Left renal cortex interstitium (tissue), 4 donors: ENCODE results near the gene MYF6. TPM values are rescaled to one million over a fixed set of nuclear protein-coding genes. Genes with fewer than 3 reads are reported as not detected.
"Not testable (repeated sequence)": the region's sequence is repeated elsewhere in the genome, so short reads cannot be mapped to it uniquely, and the experiment has no call there.

ENCODE experiments used
- DNase-seq, 4 donors: peaks; one replicate each; pipeline ENCODE4 v3.0.0-alpha.2; 2013; ENCODE audit warnings: low read depth in 4 of 4, low spot score in 2 of 4, missing footprints in 1 of 4
- polyA plus RNA-seq, 4 donors: library from polyadenylated mRNA; unstranded; fragments of 120-200 nt; gene quantifications; one replicate each; pipeline ENCODE4 v1.2.1, GENCODE V29; 2013; ENCODE audit not compliant: insufficient read length in 4 of 4

The MYF6 gene
- polyA plus RNA-seq = under 1 TPM; 0.06 to 0.23 (median 0.12) TPM

GRCh38 chr12:80707126-80707829 lies at the start of gene MYF6:
TSS of gene MYF6 (plus strand) at chr12:80707634. CDS start at chr12:80707720, 86 bp downstream.
- no peak for DNase-seq

DNA sequence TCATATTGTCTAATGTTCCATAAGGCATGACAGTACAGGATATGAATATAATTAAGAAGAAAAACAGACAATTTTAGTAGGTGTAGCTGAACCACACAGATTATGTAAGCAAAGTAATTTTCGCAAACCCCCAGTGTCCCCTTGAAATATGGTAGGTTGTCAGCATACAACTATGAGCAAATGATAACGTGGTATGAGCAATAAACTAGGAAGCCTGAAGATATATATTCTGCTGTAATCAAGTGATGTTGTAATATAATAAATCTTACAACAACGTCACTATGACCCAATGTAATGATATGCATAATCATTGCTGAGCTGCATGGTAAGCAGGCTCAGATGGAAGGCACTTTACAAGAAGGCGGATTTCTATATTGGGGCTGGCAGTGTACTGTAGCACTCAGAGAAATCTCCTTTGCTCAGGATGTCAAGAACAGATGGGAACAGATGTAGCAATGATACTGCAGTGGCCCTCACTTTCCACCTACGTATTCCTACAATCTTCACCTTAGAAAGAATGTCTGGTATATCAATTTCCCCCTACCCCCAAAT lies 47.8 kb upstream of the MYF6 start:
- DNase-seq = no peak

DNA sequence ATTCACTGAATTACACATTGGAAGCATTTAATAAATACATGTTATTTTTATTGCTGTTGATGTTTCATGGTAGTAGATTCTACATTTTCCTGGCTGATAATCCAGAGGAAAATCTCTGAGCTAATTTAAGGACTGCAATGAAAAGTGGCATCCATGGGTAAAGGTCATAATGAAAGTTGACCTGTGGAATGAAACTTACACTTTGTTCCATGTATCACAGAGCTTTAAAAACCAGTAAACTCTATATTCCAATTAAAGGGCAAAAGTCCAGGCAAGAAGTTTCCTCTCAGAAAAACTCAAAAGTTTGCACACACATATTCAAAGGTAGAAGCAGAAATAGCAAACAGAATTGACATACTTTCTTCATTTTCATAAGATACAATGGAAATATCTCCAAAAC lies 44.8 kb upstream of the MYF6 start:
- no peak for DNase-seq

GRCh38 chr12:80670214-80670613 lies 37.2 kb upstream of the MYF6 start:
- DNase-seq = no peak

- DNase-seq = not testable (repeated sequence)
Measured at GRCh38 chr12:80676042-80676636, 31.3 kb upstream of the MYF6 start.

GRCh38 chr12:80676856-80677255 lies 30.6 kb upstream of the MYF6 start:
- no peak for DNase-seq

- DNase-seq = no peak
Measured at GRCh38 chr12:80677994-80678393, 29.4 kb upstream of the MYF6 start.

DNA sequence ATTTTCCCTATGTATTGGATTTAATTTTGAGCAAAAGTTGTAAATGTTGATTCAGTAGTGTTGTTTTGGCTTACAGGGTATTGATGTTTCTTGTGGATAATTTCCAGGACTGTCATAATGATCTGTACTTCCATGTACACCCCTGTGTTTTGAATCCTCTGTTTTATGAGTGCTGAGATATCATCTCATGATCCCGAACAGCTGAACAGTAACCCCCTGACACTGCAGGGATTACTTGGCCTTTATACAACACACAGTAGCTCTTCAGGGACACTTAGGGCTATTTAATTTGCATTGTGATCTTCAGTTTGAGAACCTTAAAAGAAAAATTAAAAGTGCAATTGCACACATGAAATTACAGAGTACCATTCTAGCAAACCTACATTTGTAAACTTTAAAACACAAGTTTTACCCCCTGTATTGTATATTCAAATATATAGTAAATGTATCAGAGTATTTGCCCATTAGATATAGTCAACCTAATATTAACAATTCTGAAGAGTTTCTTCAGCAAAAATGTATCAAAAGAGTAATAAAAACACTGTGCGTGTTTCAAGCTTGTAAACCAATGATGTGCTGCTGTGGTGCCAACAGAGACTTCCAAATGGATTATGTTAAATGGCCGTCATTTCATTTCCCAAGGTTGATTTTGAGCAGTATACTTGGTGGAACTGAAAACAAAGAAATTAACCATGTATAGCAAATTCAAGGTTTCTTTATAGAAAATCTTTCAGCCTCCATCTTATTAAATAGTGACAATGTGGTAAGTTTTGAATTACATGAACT lies 27.9 kb upstream of the MYF6 start:
- DNase-seq = no peak

- DNase-seq = no peak
Measured at GRCh38 chr12:80681287-80681686, 26.1 kb upstream of the MYF6 start.

GRCh38 chr12:80681786-80682185 lies 25.6 kb upstream of the MYF6 start:
- no peak for DNase-seq

DNA sequence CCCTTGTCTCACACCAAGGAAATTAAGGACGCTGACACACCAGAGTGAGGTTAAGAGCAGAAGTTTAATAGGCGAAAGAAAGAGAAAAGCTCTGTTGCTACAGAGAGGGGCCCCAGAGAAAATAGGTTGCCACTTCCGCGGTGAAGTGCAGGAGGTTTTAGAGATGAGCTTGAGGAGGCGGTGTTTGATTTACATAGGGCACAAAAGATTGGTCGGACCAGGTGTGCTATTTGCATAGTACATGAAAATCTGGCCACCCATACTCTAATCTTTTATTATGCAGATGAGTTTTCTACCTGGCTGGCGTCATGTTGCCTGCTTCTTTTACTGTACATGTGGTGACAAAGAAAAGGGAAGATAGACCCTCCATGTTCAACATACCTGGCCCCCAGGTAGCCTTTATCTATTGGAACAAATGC lies 23.3 kb upstream of the MYF6 start:
- no peak for DNase-seq

- DNase-seq = no peak
Measured at GRCh38 chr12:80690090-80690489, 17.3 kb upstream of the MYF6 start.

GRCh38 chr12:80690513-80690912 lies 16.9 kb upstream of the MYF6 start:
- DNase-seq = no peak

DNA sequence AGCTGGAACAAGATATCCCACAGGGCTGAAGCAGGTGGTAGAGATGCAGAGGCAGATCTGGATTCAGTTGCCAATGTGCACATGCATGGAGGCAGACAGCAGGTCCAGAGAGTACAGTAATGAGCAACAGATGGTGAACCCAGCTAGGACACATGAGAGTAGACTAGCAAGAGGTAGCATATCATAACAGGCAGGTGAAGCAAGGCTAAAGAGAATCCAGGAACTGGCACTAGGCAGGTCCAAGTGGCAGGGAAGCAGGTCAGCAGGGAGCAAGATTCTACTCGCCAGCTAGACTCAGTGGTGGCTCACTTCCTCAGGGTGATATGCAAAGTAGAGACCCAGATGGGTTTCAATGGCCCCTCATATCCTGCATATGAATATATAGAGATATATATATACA lies 15.3 kb upstream of the MYF6 start:
- no peak for DNase-seq

- no peak for DNase-seq
Measured at GRCh38 chr12:80697270-80697887, 10.1 kb upstream of the MYF6 start.

GRCh38 chr12:80698256-80698655 lies 9.2 kb upstream of the MYF6 start:
- no peak for DNase-seq

DNA sequence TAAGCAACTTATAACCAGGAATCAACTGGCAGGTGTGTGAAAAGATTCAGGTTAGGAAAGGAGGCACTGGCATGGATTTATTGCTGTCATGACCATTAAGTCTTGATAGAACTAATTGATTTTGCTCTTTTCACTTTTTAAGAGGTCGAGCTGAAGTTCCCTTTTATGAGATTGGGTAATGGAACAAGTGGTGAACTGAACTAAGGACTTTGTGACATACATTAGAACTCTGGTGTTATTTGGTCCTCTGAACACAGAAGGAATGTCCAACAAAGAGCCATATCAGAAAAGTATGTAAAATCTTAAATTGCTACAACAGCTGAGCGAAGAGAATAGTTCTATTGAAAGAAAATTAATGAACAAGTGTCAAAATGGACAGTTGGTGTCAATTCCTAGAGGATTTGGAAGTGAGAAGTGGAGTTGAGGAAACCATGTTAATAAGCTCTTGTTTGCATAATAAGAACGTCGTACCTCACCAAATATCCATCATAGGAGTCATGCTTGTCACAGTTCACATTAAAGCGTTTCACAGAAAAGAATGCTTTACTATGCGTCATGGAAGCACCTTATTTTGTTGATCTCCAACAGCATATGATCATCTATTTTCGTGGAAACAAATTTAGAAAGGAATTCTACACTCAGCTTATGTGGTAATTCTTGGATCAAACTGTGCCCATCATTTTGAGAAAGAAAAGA lies 8.4 kb upstream of the MYF6 start:
- DNase-seq = no peak

DNA sequence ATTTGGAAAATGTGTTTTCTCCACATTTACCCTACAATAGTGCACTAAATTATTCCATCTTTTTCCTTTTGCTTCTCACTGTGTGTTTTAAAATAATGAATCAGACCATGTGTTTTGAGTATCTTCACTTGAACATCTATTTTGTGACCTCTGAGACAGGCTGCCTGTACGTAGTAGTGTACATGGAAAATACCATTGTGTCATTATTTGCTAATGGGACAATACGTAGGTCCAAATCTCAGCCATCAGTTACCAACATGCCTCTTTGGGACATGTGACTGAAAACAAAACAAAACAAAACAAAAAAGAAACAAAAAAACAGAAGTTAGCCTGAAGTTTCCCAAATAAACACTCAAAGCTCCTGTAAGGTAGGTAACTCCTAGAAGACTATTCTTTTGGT lies 7.1 kb upstream of the MYF6 start:
- no peak for DNase-seq

- no peak for DNase-seq
Measured at GRCh38 chr12:80701388-80701787, 6.0 kb upstream of the MYF6 start.
